Fibroblast of skin of left biceps (primary cell): Measurements from ENCODE around the gene NEUROD6.

Experiments
- DNase-seq, 2 experiments: peaks; one replicate each; pipeline ENCODE4 v3.0.0-alpha.2; 2013; ENCODE audit warnings: low read depth in 2 of 2

The NEUROD6 gene

GRCh38 chr7:31335161-31335856, 5.2 kb downstream of the NEUROD6 start:
- no peak for DNase-seq

- DNase-seq: no peak
These were observed 7.2 kb downstream of the NEUROD6 start for GRCh38 chr7:31333291-31333690.

GRCh38 chr7:31327071-31327470, 13.5 kb downstream of the NEUROD6 start:
- DNase-seq: peak; percentile 6 to 14

- DNase-seq: no peak
These were observed 14.1 kb downstream of the NEUROD6 start for GRCh38 chr7:31326416-31326815.

- no peak for DNase-seq
These were observed 17.4 kb downstream of the NEUROD6 start for GRCh38 chr7:31323101-31323500.

- DNase-seq: no peak
These were observed 19.9 kb downstream of the NEUROD6 start for GRCh38 chr7:31320675-31321074.

- DNase-seq: no peak
These were observed 22.2 kb downstream of the NEUROD6 start for GRCh38 chr7:31318313-31318712.

- DNase-seq: no peak
These were observed 23.6 kb downstream of the NEUROD6 start for GRCh38 chr7:31316876-31317275.

GRCh38 chr7:31315758-31316157, 24.8 kb downstream of the NEUROD6 start:
- no peak for DNase-seq

GRCh38 chr7:31314781-31315180, 25.7 kb downstream of the NEUROD6 start:
- DNase-seq: no peak

GRCh38 chr7:31312889-31313288, 27.6 kb downstream of the NEUROD6 start:
- no peak for DNase-seq

- DNase-seq: no peak
These were observed 29.0 kb downstream of the NEUROD6 start for GRCh38 chr7:31311552-31311951.

- no peak for DNase-seq
These were observed 30.1 kb downstream of the NEUROD6 start for GRCh38 chr7:31310321-31310935.

- no peak for DNase-seq
These were observed 31.1 kb downstream of the NEUROD6 start for GRCh38 chr7:31309407-31309806.

- no peak for DNase-seq
These were observed 31.9 kb downstream of the NEUROD6 start for GRCh38 chr7:31308652-31309051.

GRCh38 chr7:31307972-31308371, 32.6 kb downstream of the NEUROD6 start:
- no peak for DNase-seq

- no peak for DNase-seq
These were observed 35.3 kb downstream of the NEUROD6 start for GRCh38 chr7:31305260-31305659.

GRCh38 chr7:31304446-31304845, 36.1 kb downstream of the NEUROD6 start:
- DNase-seq: no peak

- DNase-seq: no peak
These were observed 38.2 kb downstream of the NEUROD6 start for GRCh38 chr7:31302356-31302755.

- DNase-seq: no peak
These were observed 41.2 kb downstream of the NEUROD6 start for GRCh38 chr7:31299336-31299735.

- DNase-seq: no peak
These were observed 49.9 kb downstream of the NEUROD6 start for GRCh38 chr7:31290601-31291000.
